HG03025 (cell line): ENCODE measurements around the gene LNPK.
"Not testable (repeated sequence)": the region's sequence is repeated elsewhere in the genome, so short reads cannot be mapped to it uniquely, and the experiment has no call there.

Experiments
- ATAC-seq: cut with Tn5 transposase; IDR thresholded peaks from one replicate; pipeline ENCODE4 v1.9.1; 2021; ENCODE audit warnings: mild to moderate bottlenecking, moderate library complexity; ENCODE audit not compliant: unreplicated experiment, low FRiP score

The LNPK gene

DNA sequence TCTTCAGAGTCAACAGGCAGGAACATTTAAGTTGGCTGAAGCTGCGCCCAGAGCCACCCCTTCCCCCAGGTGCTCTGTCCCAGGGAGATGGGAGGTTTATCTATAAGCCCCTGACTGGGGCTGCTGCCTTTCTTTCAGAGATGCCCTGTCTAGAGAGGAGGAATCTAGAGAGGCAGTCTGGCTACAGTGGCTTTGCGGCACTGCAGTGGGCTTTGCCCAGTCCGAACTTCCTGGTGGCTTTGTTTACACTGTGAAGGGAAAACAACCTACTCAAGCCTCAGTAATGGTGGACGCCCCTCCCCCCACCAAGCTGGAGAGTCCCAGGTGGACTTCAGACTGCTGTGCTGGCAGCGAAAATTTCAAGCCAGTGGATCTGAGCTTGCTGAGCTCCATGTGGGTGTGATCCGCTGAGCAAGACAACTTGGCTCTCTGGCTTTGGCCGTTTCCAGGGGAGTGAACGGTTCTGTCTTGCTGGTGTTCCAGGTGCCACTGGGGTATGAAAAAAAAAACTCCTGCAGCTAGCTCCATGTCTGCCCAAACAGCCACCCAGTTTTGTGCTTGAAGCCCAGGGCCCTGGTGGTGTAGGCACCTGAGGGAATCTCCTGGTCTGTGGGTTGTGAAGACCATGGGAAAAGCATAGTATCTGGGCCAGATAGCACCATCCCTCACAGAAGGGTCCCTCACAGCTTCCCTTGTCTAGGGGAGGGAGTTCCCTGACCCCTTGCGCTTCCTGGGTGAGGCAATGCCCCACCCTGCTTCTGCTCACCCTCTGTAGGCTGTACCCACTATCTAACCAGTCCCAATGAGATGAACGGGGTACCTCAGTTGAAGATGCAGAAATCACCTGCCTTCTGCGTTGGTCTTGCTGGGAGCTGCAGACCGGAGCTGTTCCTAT lies 88.0 kb downstream of the LNPK start:
- ATAC-seq: not testable (repeated sequence)

DNA sequence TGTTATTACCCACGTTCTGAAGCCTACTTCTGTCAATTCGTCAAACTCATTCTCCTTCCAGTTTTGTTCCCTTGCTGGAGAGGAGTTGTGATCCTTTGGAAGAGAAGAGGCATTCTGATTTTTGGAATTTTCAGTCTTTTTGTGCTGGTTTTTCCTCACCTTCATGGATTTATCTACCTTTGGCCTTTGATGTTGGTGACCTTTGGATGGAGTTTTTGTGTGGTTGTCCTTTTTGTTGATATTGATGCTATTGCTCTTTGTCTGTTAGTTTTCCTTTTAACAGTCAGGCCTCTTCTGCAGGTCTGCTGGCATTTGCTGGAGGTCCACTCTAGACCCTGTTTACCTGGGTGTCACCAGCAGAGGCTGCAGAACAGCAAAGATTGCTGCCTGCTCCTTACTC lies 88.8 kb downstream of the LNPK start:
- not testable (repeated sequence) for ATAC-seq

GRCh38 chr2:175904035-175904434 lies 98.0 kb downstream of the LNPK start:
- ATAC-seq: no peak

DNA sequence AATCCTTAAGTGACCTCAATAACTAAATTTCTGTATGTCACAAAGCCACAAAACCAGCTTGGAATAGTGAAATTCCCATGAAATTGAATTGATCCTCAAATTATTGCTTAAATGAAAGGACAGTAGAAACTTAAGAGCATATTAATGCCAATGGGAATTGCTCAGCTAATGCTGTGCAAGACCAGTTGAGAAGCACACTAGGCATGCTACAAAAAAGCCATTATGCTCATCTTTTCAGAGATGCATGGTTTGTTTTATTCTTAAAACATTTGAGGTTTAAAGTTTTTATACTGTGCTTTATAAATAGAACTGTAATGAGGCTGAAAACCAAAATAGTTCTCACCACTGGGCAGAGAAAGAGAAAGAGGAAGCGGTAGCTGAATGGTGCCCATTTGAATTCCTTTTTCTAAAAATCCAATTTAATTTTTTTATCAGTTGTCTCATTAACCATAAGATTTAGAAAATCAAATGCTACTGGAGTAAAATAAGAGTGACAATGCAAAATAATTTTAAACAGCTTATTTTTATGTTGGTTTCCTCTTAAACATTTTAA lies 98.6 kb downstream of the LNPK start:
- no peak for ATAC-seq

GRCh38 chr2:175895957-175896356 lies 106.1 kb downstream of the LNPK start:
- ATAC-seq: not testable (repeated sequence)

DNA sequence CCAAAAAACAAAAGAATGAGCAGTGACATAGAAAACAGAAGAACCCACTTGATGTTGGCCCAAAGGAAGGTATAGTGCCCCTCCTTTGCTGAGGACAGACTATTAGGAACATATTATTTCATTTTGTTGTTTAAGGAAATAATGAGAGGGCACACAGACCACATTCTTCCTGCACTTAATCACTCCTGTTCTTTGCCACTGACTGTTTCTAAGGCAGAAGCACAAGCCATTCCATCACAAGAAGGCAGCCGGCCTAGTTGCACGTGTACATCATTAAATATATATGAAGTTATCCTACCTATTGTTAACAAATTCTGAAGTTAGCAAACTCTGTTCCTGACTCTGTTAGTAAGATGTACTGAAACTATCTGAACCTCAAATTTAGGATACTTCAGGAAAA lies 110.0 kb downstream of the LNPK start:
- ATAC-seq: no peak

- no peak for ATAC-seq
Observed at GRCh38 chr2:175890636-175891242, 111.3 kb downstream of the LNPK start.

DNA sequence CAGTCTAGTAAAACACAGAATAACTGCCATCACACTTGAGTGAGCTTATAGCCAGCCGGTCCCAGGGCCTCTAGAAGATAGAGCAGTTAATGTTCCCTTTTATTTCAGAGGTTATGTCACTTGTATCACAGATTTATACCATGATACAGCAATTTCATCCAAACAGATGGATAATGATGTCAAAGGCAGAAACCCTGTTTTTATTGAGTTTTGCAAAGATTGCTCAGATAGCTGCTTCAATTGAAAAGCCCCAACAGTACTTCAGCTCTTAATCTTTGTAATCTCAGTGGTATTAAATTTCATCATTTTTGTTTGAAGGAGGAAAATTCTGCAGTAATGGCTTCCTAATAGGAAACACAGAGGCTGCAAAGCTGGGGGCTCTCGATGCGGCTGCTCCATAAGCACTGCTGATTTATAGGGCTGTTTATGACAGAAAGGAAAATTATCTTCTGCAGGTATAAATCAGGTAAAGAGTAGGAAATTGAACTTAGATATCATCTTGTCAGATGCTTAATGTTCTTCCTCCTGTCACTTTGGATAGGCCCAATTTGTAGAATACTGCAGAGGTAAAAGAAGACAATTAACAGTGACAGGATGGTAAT lies 112.3 kb downstream of the LNPK start:
- ATAC-seq: no peak

GRCh38 chr2:175887776-175888175 lies 114.3 kb downstream of the LNPK start:
- no peak for ATAC-seq

- ATAC-seq: no peak
Observed at GRCh38 chr2:175884697-175885393, 117.2 kb downstream of the LNPK start.

DNA sequence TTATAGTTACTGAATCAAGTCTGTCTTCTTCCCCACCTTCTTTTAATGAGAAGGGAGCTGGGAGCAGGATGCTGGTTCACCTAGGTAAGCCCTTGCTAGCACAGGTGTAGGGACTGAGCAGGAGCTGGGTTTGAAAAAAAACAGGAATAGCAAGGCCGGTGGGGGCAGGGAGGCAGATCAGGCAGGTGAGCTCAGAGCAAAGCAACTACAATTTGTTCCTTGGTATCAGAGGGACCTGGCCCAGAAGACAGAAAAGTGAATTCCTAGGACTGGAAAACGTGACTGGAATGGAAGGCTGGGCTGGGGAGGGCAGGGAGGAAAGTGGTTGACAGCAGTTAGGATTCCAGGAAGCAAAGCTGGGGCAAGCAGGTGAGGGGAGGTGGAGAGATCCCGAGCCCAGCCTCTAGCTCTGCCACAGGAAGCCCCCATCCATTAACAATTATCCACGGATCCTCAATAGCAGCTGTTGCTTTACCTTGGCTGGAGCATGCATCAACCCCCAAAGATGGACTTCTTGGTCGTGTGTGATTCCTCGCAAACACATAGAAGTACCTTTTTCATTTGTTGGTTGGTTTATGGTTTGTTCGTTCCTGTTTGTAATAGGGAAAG lies 118.4 kb downstream of the LNPK start:
- no peak for ATAC-seq

DNA sequence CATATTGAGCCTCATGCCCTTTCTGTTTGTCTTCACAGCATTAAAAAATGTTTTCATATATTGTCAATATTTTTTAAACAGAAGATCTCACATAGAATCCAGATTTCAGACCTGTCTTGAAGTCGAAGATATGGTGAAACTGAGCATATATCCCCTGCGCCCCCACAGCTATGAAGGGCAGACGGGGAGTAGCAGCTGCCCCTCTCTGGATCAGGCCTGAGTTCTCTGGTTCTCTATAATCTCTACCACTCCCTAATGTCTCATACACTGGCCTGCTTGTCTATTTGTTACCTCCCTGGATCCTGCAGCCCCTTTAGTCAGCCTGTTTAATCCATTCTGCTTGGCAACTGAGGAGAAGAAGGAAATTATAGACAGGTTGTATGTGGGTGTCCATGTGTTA lies 122.4 kb downstream of the LNPK start:
- no peak for ATAC-seq

DNA sequence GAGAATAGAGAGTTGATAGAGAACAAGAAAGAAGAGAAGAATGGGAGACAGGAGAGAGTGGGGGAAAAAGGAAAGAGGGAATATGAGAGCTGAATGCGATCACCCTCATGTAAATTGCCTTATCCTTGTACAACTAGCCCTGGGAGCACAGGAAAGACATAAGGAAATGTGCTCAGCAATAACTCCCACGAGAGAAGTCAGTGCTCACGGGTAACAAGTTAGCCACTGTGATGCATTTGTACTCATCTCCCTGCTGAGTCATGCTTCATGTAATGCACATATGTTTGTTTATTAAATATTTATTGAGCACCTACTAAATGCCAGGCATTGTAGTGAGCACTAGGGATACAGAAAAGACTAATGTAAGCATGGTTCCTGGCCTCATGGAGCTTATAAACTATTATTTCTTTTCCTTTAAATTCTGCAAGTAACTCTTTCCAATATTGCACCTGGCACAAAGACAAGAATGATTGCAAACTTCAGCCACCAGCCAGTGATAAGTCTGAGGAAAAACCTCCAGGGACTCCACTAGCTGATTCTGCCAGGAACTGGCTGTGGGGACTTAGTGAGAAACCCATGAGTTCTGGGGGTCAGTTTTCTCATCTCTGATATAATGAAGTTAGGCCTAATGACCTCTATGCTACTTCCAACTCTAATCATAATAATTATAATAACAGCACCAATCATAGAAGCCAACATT lies 124.1 kb downstream of the LNPK start:
- no peak for ATAC-seq

DNA sequence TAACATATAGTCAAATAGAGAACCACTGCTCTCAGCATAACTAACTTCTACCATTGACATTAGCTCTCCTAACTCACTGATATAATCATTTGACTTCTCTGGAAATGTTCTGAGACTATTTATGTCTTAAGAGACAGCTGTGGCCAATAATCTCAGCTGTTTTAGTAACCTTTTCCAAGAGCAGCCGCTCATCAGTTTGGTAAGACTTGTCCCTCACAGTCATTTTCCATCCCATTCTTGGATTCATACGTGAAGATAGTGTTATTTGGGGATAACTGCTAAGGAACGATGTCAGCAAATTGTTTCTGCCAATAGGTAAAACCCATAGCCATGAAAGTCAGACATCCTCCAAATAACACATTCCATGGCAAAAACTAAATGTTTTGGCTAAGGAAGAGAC lies 127.8 kb downstream of the LNPK start:
- ATAC-seq: no peak
